Uterus (tissue), 2 donors: ENCODE results near the gene LSM8.

ENCODE experiments used
- CTCF ChIP-seq, 4 experiments: fragments of 200-600 bp in 2 of 4; fragments of 450-650 bp in 2 of 4; sonication (generic) in 2 of 4; IDR thresholded peaks; one replicate each; pipeline ENCODE4 v1.5.1; 2016 to 2019; ENCODE audit warnings: antibody characterized with exemption in 4 of 4, mild to moderate bottlenecking in 2 of 4, moderate library complexity in 1 of 4
- POLR2A ChIP-seq, 2 donors: fragments of 450-650 bp; IDR thresholded peaks; one replicate each; pipeline ENCODE4 v1.6.1; 2016; ENCODE audit warnings: antibody characterized with exemption in 2 of 2, mild to moderate bottlenecking in 1 of 2, moderate library complexity in 1 of 2

- TF ChIP-seq CTCF (IDR thresholded peaks at IDR 0.05), result no peak
- no peak for TF ChIP-seq POLR2A (IDR thresholded peaks at IDR 0.05)
Measured at GRCh38 chr7:118218413-118219156, 34.6 kb downstream of the LSM8 start.
